Muscle layer of duodenum (tissue), 2 donors: ENCODE data around the gene TMEM123.

Experiments
- H3K27ac ChIP-seq: one replicate; pipeline ENCODE4 v1.7.0; 2013; ENCODE audit warnings: mild to moderate bottlenecking, low read length
- H3K27me3 ChIP-seq: one replicate; pipeline ENCODE4 v1.7.0; 2013; ENCODE audit warnings: low read depth, mild to moderate bottlenecking, control low read depth, low read length
- H3K36me3 ChIP-seq, 2 donors: one replicate each; pipeline ENCODE4 v1.7.0; 2013; ENCODE audit warnings: low read length in 2 of 2, control low read depth in 1 of 2, mild to moderate bottlenecking in 1 of 2; ENCODE audit not compliant: insufficient read depth in 2 of 2, control insufficient read depth in 1 of 2
- H3K4me1 ChIP-seq, 2 donors: one replicate each; pipeline ENCODE4 v1.7.0; 2013; ENCODE audit warnings: low read length in 2 of 2, mild to moderate bottlenecking in 2 of 2, control low read depth in 1 of 2, moderate library complexity in 1 of 2; ENCODE audit not compliant: insufficient read depth in 2 of 2, control insufficient read depth in 1 of 2
- H3K4me3 ChIP-seq, 2 donors: one replicate each; pipeline ENCODE4 v1.7.0; 2013; ENCODE audit warnings: low read length in 2 of 2, low read depth in 1 of 2, mild to moderate bottlenecking in 1 of 2
- H3K9me3 ChIP-seq, 2 donors: one replicate each; pipeline ENCODE4 v1.7.0; 2013; ENCODE audit warnings: low read length in 2 of 2, control low read depth in 1 of 2, mild to moderate bottlenecking in 1 of 2; ENCODE audit not compliant: control insufficient read depth in 1 of 2
- donor health status: healthy.

The TMEM123 gene

DNA sequence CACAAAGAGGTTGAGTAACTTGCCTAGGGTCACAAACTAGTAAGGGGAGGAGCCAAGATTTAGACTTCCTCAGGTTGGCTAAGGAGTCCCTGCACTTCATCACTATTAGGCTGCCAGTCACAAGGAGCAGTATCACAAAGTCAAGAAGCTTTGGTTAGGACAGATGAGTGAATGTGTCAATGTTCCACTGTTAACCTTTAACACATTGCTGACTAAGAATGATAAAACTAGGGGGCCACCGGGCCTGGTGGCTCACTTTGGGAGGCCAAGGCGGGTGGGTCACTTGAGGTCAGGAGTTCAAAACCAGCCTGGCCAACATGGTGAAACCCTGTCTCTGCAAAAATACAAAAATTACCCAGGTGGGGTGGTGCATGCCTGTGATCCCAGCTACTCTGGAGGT, 32.0 kb downstream of the TMEM123 start:
- H3K4me1 ChIP-seq, result peaks cover 0 to 5% of the 10 kb centered on the region in 2 donors
- no peak overlapping the region for H3K27ac ChIP-seq
- H3K27me3 ChIP-seq, result no peaks in the 10 kb centered on the region
- H3K9me3 ChIP-seq, result no peaks in the 10 kb centered on the region
- no peak overlapping the region for H3K4me3 ChIP-seq
- no peaks in the 10 kb centered on the region for H3K36me3 ChIP-seq

DNA sequence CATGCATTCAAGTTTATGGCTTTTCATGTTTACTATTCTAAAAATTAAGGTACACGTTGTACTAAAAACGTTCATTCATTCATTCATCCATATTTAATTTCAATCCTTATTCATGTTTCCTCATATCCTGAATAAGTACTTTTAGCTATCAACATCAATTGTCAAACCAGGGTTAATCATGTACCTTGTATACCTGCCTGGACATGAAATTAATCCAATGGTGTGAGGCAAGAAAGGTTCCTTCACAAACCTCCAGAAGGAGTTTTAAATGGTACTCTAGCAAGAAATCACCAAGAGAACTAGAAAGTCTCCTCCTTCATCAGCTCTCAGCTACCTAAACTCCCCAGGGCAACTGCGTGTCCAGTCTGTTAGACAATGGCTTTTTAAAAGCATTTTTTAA, 33.4 kb downstream of the TMEM123 start:
- Histone ChIP-seq H3K27me3 (no peaks in the 10 kb centered on the region), H3K36me3 (no peaks in the 10 kb centered on the region), H3K4me1 (peaks cover 0 to 5% of the 10 kb centered on the region in 2 donors), H3K4me3 (no peak overlapping the region), H3K27ac (no peak overlapping the region), H3K9me3 (no peaks in the 10 kb centered on the region)

DNA sequence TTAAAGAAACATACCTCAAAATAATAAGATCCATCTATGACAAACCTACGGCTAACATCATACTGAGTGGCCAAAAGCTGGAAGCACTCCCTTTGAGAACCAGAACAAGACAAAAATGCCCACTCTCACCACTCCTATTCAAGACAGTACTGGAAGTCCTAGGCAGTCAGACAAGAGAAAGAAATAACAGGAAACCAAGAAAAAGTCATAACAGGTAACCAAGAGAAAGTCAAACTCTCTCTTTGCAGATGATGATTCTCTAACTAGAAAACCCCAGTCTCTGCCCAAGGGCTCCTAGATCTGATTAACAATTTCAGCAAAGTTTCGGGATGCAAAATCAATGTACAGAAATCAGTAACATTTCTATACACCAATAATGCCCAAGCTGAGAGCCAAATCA, 35.6 kb downstream of the TMEM123 start:
- H3K4me3 ChIP-seq, result no peak overlapping the region
- no peaks in the 10 kb centered on the region for H3K27me3 ChIP-seq
- no peak overlapping the region for H3K27ac ChIP-seq
- H3K4me1 ChIP-seq, result no peaks in the 10 kb centered on the region
- no peaks in the 10 kb centered on the region for H3K9me3 ChIP-seq
- H3K36me3 ChIP-seq, result no peaks in the 10 kb centered on the region

DNA sequence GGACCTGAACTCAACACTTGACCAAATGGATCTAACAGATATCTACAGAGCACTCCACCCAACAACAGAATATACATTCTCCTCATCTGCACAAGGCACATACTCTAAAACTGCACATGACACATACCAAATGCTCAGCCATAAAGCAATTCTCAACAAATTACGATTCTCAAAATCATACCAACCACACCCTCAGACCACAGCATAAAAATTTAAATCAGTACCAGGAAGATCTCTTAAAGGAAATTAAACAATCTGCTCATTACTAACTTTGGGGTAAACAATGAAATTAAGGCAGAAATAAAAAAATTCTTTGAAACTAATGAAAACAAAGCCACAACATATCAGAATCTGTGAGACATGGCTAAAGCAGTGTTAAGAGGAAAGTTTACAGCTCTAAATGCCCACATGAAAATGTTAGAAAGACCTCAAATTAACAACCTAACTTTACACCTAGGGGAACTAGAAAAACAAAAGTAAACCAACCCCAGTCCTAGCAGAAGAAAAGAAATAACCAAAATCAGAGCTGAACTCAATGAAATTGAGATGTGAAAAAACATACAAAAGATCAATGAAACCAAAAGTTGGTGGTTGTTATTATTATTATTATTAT, 37.2 kb downstream of the TMEM123 start:
- H3K27me3 ChIP-seq, result no peaks in the 10 kb centered on the region

DNA sequence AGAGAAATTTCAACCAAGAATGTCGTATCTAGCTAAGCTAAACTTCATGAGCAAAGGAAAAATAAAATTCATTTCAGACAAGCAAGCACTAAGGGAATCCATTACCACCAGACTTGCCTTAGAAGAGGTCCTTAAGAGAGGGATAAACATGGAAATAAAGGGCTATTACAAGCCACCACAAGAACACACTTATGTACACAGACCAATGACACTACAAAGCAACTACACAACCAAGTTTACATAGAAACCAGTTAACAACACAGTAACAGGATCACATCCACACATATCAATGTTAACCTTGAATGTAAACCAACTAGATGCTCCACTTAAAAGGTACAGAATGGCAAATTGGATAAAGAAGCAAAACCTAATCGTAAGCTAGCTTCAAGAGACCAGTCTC, 38.0 kb downstream of the TMEM123 start:
- no peaks in the 10 kb centered on the region for H3K9me3 ChIP-seq
- H3K36me3 ChIP-seq, result peaks cover 0 to 3% of the 10 kb centered on the region in 2 donors
- H3K4me1 ChIP-seq, result peaks cover 0 to 5% of the 10 kb centered on the region in 2 donors
- H3K27me3 ChIP-seq, result no peaks in the 10 kb centered on the region
- no peak overlapping the region for H3K27ac ChIP-seq
- no peak overlapping the region for H3K4me3 ChIP-seq

More for the DNA sequence above, 37.2 kb downstream of the TMEM123 start:
- Histone ChIP-seq H3K9me3 (no peaks in the 10 kb centered on the region), H3K36me3 (peaks cover 0 to 2% of the 10 kb centered on the region in 2 donors), H3K4me3 (no peak overlapping the region), H3K4me1 (peaks cover 0 to 2% of the 10 kb centered on the region in 2 donors), H3K27ac (no peak overlapping the region)

DNA sequence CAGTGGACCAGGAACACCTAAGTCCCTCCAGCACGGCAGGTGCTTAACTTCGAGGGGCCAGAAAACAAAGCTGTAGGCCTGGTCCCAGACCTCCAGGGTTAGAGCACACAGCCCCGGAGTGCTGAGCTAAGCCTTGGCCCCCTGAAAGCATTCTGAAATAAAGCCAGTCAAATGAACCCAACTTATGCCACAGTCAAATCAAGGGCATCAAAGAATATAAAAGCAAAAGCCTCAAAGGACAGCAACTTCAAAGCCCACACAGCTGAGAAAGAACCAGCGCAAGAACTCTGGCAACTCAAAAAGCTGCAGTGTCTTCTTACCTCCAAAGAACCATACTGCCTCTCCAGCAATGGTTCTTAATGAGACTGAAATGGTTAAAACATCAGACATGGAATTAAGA, 39.1 kb downstream of the TMEM123 start:
- Histone ChIP-seq H3K36me3 (peaks cover 0 to 3% of the 10 kb centered on the region in 2 donors), H3K27ac (no peak overlapping the region), H3K4me3 (no peak overlapping the region), H3K9me3 (no peaks in the 10 kb centered on the region), H3K4me1 (peaks cover 0 to 5% of the 10 kb centered on the region in 2 donors), H3K27me3 (no peaks in the 10 kb centered on the region)

DNA sequence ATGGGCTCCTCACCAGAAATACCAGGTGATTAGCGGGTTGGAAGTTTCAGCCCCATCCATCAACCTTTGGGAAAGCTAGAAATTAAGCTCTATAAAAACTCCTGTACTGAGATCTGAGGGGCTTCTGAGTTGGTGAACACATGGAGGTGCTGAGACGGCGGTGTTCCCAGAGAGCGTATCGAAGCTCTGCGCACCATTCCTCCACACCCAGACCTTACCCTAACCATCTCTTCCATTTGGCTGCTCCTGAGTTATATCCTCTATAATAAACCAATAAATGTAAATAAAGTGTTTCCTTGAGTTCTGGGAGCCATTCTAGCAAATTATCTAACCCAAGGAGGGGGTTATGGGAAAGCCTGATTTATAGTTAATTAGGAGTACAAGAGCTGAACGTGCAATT, 41.4 kb downstream of the TMEM123 start:
- Histone ChIP-seq H3K36me3 (peaks cover 0 to 5% of the 10 kb centered on the region in 2 donors), H3K9me3 (no peaks in the 10 kb centered on the region), H3K4me3 (no peak overlapping the region), H3K27me3 (no peaks in the 10 kb centered on the region), H3K27ac (no peak overlapping the region), H3K4me1 (peaks cover 5 to 15% of the 10 kb centered on the region in 2 donors)

DNA sequence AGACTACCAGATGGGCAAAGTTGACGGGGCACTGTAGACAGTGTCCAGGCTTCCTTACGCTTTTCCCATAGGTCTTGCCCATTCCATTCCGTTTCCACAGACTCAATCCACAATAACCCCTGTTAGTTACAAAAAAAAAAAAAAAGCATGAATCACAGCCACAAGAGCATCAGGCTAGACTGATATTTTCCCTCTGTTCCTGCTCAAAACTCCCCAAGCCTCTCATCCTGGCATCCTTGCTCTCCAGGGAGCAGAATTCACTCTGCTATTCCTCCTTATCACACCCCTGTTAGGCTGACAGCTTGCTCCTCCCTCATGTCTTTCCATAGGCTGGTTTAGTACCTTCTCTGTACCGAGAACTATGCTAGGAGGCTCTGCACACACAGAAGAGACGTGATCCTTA, 42.2 kb downstream of the TMEM123 start:
- Histone ChIP-seq H3K4me1 (peaks cover 5 to 15% of the 10 kb centered on the region in 2 donors), H3K4me3 (no peak overlapping the region), H3K27me3 (no peaks in the 10 kb centered on the region), H3K36me3 (peaks cover 0 to 7% of the 10 kb centered on the region in 2 donors), H3K27ac (no peak overlapping the region), H3K9me3 (no peaks in the 10 kb centered on the region)

DNA sequence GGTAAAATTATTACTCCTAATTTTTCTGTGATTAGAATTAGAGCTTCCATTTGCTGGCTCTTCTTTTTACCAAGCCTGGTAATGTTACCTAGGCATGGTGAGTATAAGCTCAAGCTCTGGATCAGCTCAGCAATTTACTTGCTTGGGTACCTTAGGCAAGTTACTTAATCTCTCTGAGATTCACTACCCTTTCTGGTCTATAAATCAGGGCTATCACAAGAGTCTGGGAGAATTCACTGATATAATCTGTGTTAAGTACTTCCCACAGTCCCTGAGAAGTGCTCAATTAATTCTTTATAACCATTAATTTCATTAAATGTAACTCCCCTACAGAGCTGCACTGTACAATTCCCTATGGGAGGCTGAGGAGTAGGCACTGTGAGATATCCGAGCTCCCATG, 44.2 kb downstream of the TMEM123 start:
- H3K4me1 ChIP-seq, result peaks cover 5 to 15% of the 10 kb centered on the region in 2 donors
- H3K36me3 ChIP-seq, result peaks cover 0 to 7% of the 10 kb centered on the region in 2 donors
- no peak overlapping the region for H3K27ac ChIP-seq
- no peaks in the 10 kb centered on the region for H3K9me3 ChIP-seq
- H3K4me3 ChIP-seq, result no peak overlapping the region
- H3K27me3 ChIP-seq, result no peaks in the 10 kb centered on the region

DNA sequence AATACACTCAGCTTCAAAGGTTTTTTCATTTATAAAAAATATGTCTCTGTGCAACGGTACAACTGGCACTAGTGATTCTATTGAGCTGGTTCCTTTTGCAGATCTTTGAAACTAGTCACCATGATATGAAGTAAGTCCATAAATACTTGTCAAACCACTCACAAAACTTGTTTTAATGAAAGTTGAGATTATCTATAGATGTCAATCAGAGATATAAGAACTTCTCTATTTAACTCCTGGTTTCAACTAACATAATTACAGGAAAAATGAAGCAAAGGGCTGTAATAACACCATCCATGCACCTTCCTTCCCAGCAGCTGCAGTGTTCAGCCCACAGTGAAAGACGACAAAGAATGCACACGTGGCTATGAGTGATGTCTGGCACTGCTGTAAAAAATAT, 44.7 kb downstream of the TMEM123 start:
- H3K4me3 ChIP-seq, result no peak overlapping the region
- no peaks in the 10 kb centered on the region for H3K9me3 ChIP-seq
- no peaks in the 10 kb centered on the region for H3K27me3 ChIP-seq
- peaks cover 0 to 7% of the 10 kb centered on the region in 2 donors for H3K36me3 ChIP-seq
- peaks cover 5 to 15% of the 10 kb centered on the region in 2 donors for H3K4me1 ChIP-seq
- no peak overlapping the region for H3K27ac ChIP-seq

DNA sequence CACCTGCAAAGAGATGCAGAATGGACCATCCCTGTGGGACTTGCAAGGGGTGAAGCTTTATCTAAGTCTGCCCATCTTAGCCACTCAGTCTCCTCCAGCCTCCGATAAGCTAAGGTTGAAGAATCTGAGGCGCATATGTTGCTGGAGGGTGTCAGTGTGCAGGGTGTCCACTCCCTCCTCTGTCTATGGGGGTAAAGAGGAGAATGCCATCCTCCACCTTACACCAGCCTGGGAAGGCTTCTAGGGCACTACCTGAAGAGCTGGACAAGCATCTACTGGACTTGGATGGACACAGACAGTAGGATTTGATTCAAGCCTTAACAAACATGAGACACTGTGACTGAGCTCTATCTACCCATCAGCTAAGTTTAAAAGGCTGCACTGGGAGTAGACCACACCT, 46.5 kb downstream of the TMEM123 start:
- Histone ChIP-seq H3K36me3 (peaks cover 8 to 17% of the 10 kb centered on the region in 2 donors), H3K27me3 (no peaks in the 10 kb centered on the region), H3K9me3 (no peaks in the 10 kb centered on the region), H3K4me1 (peaks cover 5 to 15% of the 10 kb centered on the region in 2 donors), H3K4me3 (no peak overlapping the region), H3K27ac (no peak overlapping the region)

DNA sequence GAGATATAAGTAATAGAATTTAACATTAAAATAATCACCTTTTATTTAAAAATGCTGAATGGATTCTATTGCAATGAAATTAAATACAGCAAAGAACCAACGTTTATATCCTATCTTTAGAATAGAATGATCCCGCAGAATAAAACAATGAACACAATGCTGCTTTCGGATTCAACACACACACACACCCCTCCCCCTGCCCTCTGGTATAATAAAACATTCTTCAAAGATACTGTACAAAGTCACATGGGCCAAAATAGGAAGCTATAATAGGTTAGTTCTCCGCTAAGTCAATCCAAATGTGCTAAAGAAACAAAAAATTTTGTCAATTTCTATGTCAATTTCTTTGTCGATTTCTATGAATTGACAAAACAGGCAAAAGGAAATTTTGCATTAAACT, 47.1 kb downstream of the TMEM123 start:
- H3K4me3 ChIP-seq, result no peak overlapping the region
- H3K4me1 ChIP-seq, result peaks cover 5 to 13% of the 10 kb centered on the region in 2 donors
- peaks cover 14 to 20% of the 10 kb centered on the region in 2 donors for H3K36me3 ChIP-seq
- no peaks in the 10 kb centered on the region for H3K9me3 ChIP-seq
- no peak overlapping the region for H3K27ac ChIP-seq
- no peaks in the 10 kb centered on the region for H3K27me3 ChIP-seq
